ENCODE results near the gene GNAL. TPM values are rescaled to one million over a fixed set of nuclear protein-coding genes. Genes with fewer than 3 reads are reported as not detected.

The GNAL gene
- total and polyA plus RNA-seq, 10 donors: 0.74 to 5.7 (median 3.0) TPM

DNA sequence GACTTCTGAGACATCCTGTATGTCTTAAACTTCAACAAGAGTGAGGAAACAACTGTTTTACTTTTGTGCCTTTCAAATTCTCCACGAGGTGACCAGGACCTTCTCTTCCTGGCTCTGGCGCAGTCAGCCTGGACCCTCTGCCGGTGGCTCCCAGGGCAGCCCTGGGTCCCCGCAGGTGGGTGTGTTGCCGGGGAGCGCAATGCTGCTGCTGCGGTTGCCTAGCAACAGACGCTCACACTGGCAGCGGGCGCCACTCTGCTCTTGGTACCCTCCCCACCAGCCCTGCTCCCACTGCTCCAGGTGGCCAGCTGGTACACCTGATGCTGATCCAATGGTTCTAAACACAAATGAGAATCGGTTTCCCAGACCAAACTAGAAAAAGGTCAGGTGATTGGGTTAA, 58.7 kb downstream of the GNAL start:
- no peak overlapping the region for H3K4me3 ChIP-seq
- TF ChIP-seq, protein P1, sequence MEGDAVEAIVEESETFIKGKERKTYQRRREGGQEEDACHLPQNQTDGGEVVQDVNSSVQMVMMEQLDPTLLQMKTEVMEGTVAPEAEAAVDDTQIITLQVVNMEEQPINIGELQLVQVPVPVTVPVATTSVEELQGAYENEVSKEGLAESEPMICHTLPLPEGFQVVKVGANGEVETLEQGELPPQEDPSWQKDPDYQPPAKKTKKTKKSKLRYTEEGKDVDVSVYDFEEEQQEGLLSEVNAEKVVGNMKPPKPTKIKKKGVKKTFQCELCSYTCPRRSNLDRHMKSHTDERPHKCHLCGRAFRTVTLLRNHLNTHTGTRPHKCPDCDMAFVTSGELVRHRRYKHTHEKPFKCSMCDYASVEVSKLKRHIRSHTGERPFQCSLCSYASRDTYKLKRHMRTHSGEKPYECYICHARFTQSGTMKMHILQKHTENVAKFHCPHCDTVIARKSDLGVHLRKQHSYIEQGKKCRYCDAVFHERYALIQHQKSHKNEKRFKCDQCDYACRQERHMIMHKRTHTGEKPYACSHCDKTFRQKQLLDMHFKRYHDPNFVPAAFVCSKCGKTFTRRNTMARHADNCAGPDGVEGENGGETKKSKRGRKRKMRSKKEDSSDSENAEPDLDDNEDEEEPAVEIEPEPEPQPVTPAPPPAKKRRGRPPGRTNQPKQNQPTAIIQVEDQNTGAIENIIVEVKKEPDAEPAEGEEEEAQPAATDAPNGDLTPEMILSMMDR (IDR thresholded peaks at IDR 0.05 in 8 of 11, conservative IDR thresholded peaks at IDR 0.05 in 3 of 11): no peak
- TF ChIP-seq POLR2AphosphoS5 (IDR thresholded peaks at IDR 0.05): no peak
- no peak for TF ChIP-seq POLR2A (IDR thresholded peaks at IDR 0.05)
- peaks cover 0 to 78% (median 27%) of the 10 kb centered on the region in 7 donors for H3K27me3 ChIP-seq (replicated peaks in 1 of 7)
- 31 to 36% (median 32%) methylated on average over 11 of the region's 11 CpGs for WGBS, 5 donors
- no peaks in the 10 kb centered on the region for H3K9me3 ChIP-seq
- no peak overlapping the region for H3K27ac ChIP-seq
- H3K4me1 ChIP-seq: peaks cover 7 to 18% (median 14%) of the 10 kb centered on the region in 6 donors
- no peaks in the 10 kb centered on the region for H3K36me3 ChIP-seq
- no peak for DNase-seq
- intact Hi-C loops (cut with DNase I; ENCODE audit: low total_unique reads): no loop called here

DNA sequence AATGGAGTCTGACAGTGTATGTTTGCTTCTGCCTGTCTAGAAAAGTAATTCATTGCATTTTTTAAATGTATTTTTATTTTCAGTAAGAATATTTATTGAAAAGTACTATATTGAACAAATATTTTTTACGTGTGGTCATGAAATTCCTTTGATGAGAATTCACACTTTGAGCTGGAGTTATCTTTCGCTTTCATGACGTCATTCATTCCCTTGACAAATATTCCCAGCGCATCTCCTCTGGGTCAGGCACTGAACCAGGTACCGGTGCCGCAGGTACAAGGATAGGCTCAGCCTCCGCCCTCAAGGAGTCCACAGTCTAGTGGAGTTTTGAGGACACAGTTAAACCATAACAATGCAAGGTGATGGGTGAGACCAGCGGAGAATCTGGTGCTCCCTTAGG, 60.2 kb downstream of the GNAL start:
- 89 to 97% (median 93%) methylated on average over 8 of the region's 8 CpGs for WGBS, 5 donors
- peaks cover 0 to 87% (median 29%) of the 10 kb centered on the region in 7 donors for H3K27me3 ChIP-seq (replicated peaks in 1 of 7)
- peaks cover 7 to 21% (median 16%) of the 10 kb centered on the region in 6 donors for H3K4me1 ChIP-seq
- no peak overlapping the region for H3K27ac ChIP-seq
- H3K36me3 ChIP-seq: no peaks in the 10 kb centered on the region
- DNase-seq: no peak
- no peak overlapping the region for H3K4me3 ChIP-seq
- no peaks in the 10 kb centered on the region for H3K9me3 ChIP-seq
- intact Hi-C loops (cut with DNase I; ENCODE audit: low total_unique reads): no loop called here
- TF ChIP-seq POLR2AphosphoS5 (IDR thresholded peaks at IDR 0.05) (no peak), POLR2A (IDR thresholded peaks at IDR 0.05) (no peak)
- TF ChIP-seq, protein P1 (IDR thresholded peaks at IDR 0.05 in 8 of 11, conservative IDR thresholded peaks at IDR 0.05 in 3 of 11): no peak

DNA sequence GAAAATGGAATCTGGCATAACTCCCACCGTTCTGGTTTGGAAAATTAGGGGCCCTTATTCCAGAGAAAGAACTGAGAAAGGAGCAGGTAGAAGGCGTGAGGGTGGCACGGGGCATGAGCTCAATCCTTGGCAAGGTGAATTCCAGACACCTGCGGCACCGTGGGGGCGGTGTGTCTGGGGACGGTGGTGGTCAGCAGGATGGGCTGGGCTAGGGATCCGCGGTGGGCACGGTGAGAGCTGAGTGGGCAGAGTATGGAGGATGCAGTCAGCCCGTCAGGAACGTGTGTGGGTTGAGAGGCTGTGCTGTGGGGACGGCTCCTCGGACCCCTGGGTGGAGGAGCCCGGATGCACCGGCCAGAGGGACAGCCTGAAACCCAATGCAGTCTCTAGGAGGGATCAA, 61.1 kb downstream of the GNAL start:
- Histone ChIP-seq H3K9me3 (no peaks in the 10 kb centered on the region), H3K36me3 (no peaks in the 10 kb centered on the region), H3K27ac (no peak overlapping the region), H3K27me3 (replicated peaks in 1 of 7) (peaks cover 0 to 79% (median 29%) of the 10 kb centered on the region in 7 donors), H3K4me1 (peaks cover 7 to 21% (median 16%) of the 10 kb centered on the region in 6 donors), H3K4me3 (no peak overlapping the region)
- 80 to 91% (median 89%) methylated on average over 16 of the region's 16 CpGs for WGBS, 5 donors
- TF ChIP-seq, protein P1 (IDR thresholded peaks at IDR 0.05 in 8 of 11, conservative IDR thresholded peaks at IDR 0.05 in 3 of 11): no peak
- TF ChIP-seq POLR2AphosphoS5 (IDR thresholded peaks at IDR 0.05) (no peak), POLR2A (IDR thresholded peaks at IDR 0.05) (no peak)
- no peak for DNase-seq
- intact Hi-C loops (cut with DNase I; ENCODE audit: low total_unique reads): no loop called here

DNA sequence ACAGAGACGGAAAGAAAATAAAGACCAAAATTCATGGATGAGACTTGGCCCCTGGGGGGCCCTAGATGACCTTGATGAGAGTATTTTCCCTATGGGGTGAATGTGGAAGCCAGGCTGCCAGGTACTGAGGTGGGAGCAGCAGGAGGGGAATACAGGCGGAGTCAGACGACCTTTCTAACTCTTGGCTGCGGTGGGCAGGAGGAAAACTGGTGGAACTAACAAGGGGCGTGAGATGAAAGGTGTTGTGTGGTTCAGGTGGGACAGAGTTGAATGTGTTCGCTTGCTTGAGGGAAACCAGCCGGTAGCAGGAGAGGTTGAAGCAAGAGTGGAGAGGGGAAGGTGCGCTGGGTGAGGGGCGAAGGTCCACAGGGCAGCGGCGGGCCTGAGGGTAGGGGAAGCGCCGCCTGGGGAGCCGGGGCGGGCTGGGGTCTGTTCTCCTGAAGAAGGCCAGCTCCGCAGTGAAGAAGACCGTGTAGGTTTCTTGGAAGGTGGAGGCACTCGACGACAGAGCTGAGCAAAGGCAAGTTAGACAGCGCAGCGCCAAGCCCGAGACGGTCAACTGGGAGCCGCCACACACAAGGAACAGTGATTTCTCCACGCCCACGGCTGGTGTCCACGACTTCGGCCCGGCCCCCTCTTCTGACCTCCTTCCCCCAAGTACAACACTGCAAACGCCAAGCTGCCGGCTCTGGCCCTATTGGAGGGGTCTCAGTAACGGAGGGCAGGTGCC, 61.7 kb downstream of the GNAL start:
- no peak for TF ChIP-seq POLR2AphosphoS5 (IDR thresholded peaks at IDR 0.05)
- TF ChIP-seq, protein P1 (IDR thresholded peaks at IDR 0.05 in 8 of 11, conservative IDR thresholded peaks at IDR 0.05 in 3 of 11): no peak
- DNase-seq: no peak
- intact Hi-C loops (cut with DNase I; ENCODE audit: low total_unique reads): no loop called here

More for the DNA sequence above, 61.7 kb downstream of the GNAL start:
- Histone ChIP-seq H3K4me1 (peaks cover 7 to 21% (median 16%) of the 10 kb centered on the region in 6 donors), H3K27ac (no peak overlapping the region), H3K9me3 (no peaks in the 10 kb centered on the region), H3K4me3 (peak overlapping the region in 2 of 8 donors; percentile 36 to 71), H3K27me3 (replicated peaks in 1 of 7) (peaks cover 0 to 75% (median 29%) of the 10 kb centered on the region in 7 donors), H3K36me3 (no peaks in the 10 kb centered on the region)
- WGBS, 5 donors: 79 to 87% (median 83%) methylated on average over 29 to 32 of the region's 32 CpGs

All from spleen (tissue), 11 donors.